ENCODE data around the gene SPRY1.

SPRY1 gene

GRCh38 chr4:123396307-123397143, at the start of gene SPRY1:
SPRY1 (plus strand) TSS chr4:123396795; CDS start chr4:123401592, 4,797 bp downstream.
- intact Hi-C loops (cut with DNase I) = loop anchor here (5.0 to 10.0 kb wide), 3 partner anchors 111 to 718 kb away; no protein-coding TSS in a partner anchor
- peak; percentile 56 to 95 (median 78) for DNase-seq

- intact Hi-C loops (cut with DNase I) = no loop called here
- DNase-seq = no peak
Measured at GRCh38 chr4:123346951-123347350, 49.6 kb upstream of the SPRY1 start.

GRCh38 chr4:123348946-123349345, 47.6 kb upstream of the SPRY1 start:
- intact Hi-C loops (cut with DNase I) = no loop called here
- no peak for DNase-seq

- intact Hi-C loops (cut with DNase I) = no loop called here
- no peak for DNase-seq
Measured at GRCh38 chr4:123349421-123350190, 47.0 kb upstream of the SPRY1 start.

- intact Hi-C loops (cut with DNase I) = no loop called here
- no peak for DNase-seq
Measured at GRCh38 chr4:123350191-123350544, 46.4 kb upstream of the SPRY1 start.

GRCh38 chr4:123350726-123351125, 45.9 kb upstream of the SPRY1 start:
- intact Hi-C loops (cut with DNase I) = no loop called here
- no peak for DNase-seq

- intact Hi-C loops (cut with DNase I) = no loop called here
- peak in 7 of 10 donors; percentile 10 to 86 (median 23) for DNase-seq
Measured at GRCh38 chr4:123351713-123352112, 44.9 kb upstream of the SPRY1 start.

GRCh38 chr4:123352240-123352945, 44.2 kb upstream of the SPRY1 start:
- no peak for DNase-seq
- intact Hi-C loops (cut with DNase I) = no loop called here

- intact Hi-C loops (cut with DNase I) = no loop called here
- DNase-seq = no peak
Measured at GRCh38 chr4:123352966-123353365, 43.6 kb upstream of the SPRY1 start.

- intact Hi-C loops (cut with DNase I) = no loop called here
- DNase-seq = no peak
Measured at GRCh38 chr4:123353656-123354055, 42.9 kb upstream of the SPRY1 start.

- intact Hi-C loops (cut with DNase I) = no loop called here
- DNase-seq = no peak
Measured at GRCh38 chr4:123354701-123355100, 41.9 kb upstream of the SPRY1 start.

GRCh38 chr4:123356921-123357320, 39.7 kb upstream of the SPRY1 start:
- intact Hi-C loops (cut with DNase I) = no loop called here

GRCh38 chr4:123359449-123360315, 36.9 kb upstream of the SPRY1 start:
- DNase-seq = no peak
- intact Hi-C loops (cut with DNase I) = no loop called here

More at GRCh38 chr4:123356921-123357320, 39.7 kb upstream of the SPRY1 start:
- DNase-seq = no peak

GRCh38 chr4:123361195-123361861, 35.3 kb upstream of the SPRY1 start:
- no peak for DNase-seq
- intact Hi-C loops (cut with DNase I) = no loop called here

- intact Hi-C loops (cut with DNase I) = no loop called here
- no peak for DNase-seq
Measured at GRCh38 chr4:123362103-123362502, 34.5 kb upstream of the SPRY1 start.

- intact Hi-C loops (cut with DNase I) = no loop called here
- no peak for DNase-seq
Measured at GRCh38 chr4:123363729-123364128, 32.9 kb upstream of the SPRY1 start.

- DNase-seq = no peak
- intact Hi-C loops (cut with DNase I) = no loop called here
Measured at GRCh38 chr4:123364906-123365305, 31.7 kb upstream of the SPRY1 start.

GRCh38 chr4:123365412-123365811, 31.2 kb upstream of the SPRY1 start:
- intact Hi-C loops (cut with DNase I) = no loop called here
- no peak for DNase-seq

GRCh38 chr4:123366144-123366748, 30.3 kb upstream of the SPRY1 start:
- intact Hi-C loops (cut with DNase I) = no loop called here

More at GRCh38 chr4:123366144-123366748, 30.3 kb upstream of the SPRY1 start:
- DNase-seq = no peak
